GM18505 (cell line): Measurements from ENCODE around the gene SERPINF2.
"Not testable (repeated sequence)": the region's sequence is repeated elsewhere in the genome, so short reads cannot be mapped to it uniquely, and the experiment has no call there.

Experiments
- ATAC-seq: cut with Tn5 transposase; IDR thresholded peaks from one replicate; pipeline ENCODE4 v1.9.1; 2021; ENCODE audit not compliant: unreplicated experiment
- POLR2A ChIP-seq: IDR thresholded peaks from 4 replicates; pipeline ENCODE4 v1.6.1; 2011; ENCODE audit warnings: borderline replicate concordance; ENCODE audit not compliant: insufficient read depth, insufficient read length; ENCODE audit errors: extremely low read depth

The SERPINF2 gene

DNA sequence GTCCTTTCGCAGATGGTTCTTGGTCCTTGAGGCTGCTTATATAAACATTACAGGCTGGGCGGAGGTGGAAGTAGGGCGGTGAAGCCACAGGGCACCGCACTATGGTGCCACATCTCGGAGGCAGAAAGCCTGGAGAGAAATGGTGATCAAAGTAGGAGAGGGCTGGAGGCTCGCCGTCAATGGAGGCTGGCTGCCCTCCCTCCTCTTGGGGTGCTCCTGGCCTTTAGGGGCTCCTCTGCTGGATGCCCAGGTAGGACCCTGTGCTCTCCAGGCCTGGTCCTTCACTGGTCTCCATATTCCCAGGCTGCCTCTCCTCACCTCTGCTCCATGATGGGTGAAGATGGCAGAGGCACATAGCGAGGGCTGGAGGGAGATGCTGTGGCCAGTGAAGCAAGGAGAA is 30.4 kb upstream of the SERPINF2 start:
- no peak for ATAC-seq
- no peak for TF ChIP-seq POLR2A

- TF ChIP-seq POLR2A = no peak
- no peak for ATAC-seq
These were observed 29.4 kb upstream of the SERPINF2 start for GRCh38 chr17:1713160-1713877.

GRCh38 chr17:1713878-1714426 is 28.7 kb upstream of the SERPINF2 start:
- no peak for TF ChIP-seq POLR2A
- no peak for ATAC-seq

- TF ChIP-seq POLR2A = no peak
- ATAC-seq = no peak
These were observed 28.2 kb upstream of the SERPINF2 start for GRCh38 chr17:1714427-1714979.

GRCh38 chr17:1714980-1715802 is 27.5 kb upstream of the SERPINF2 start:
- no peak for ATAC-seq
- no peak for TF ChIP-seq POLR2A

DNA sequence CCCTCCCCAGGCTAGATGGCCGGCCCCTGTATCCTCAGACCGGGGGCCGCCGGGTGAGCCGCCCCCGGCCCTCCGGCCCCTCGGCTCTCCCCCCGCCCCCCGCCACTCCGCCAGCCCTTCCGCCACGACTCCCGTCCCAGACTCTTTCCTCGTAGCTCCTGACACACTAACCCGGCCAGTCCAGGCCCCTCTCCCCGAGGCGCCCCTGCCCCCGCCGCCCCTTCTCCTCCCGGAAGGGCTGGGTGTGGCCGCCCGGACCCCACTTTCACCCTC is 26.9 kb upstream of the SERPINF2 start:
- ATAC-seq = peak; percentile 0
- no peak for TF ChIP-seq POLR2A

GRCh38 chr17:1716076-1716911 is 26.4 kb upstream of the SERPINF2 start:
- peak; percentile 95 for TF ChIP-seq POLR2A
- peak; percentile 83 for ATAC-seq

DNA sequence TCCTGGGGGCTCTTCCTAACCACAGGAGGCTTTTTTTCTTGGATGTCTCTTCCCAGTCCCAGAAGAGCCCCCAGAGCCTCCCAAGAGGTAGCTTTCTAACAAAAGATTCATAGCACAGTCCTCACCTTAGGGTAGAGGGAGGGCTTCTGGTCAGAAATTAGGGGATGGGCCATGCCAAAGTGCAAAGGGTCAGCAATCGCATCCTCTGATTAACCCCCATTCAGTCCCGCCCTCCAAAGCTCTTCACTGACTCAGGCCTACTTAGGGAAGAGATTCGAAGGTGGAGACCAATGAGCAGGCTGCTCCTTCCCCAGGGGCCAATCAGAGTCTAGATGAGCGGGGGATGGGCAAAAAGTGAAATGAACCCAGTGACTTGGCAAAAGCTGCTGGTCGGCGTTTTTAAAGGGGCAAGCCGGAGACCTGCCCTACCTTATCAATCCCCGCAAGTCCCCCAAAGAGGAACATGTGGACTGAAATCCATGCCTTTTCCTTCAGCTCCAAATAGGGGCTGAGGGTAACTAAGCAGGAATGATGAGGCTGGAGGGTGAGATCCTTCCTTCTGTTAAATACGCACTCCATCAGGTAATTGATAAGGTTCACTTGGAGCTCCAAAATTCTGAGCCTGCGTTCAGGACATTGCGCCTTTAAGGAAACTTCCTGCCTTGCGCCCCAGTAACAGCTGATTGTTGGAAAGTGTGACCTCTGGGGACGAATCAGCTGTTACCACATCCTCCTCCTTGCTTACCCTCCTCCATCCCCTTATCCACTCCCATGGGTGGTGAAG is 25.6 kb upstream of the SERPINF2 start:
- ATAC-seq = peak; percentile 30
- TF ChIP-seq POLR2A = peak; percentile 74

GRCh38 chr17:1718362-1719165 is 24.1 kb upstream of the SERPINF2 start:
- no peak for ATAC-seq
- no peak for TF ChIP-seq POLR2A

DNA sequence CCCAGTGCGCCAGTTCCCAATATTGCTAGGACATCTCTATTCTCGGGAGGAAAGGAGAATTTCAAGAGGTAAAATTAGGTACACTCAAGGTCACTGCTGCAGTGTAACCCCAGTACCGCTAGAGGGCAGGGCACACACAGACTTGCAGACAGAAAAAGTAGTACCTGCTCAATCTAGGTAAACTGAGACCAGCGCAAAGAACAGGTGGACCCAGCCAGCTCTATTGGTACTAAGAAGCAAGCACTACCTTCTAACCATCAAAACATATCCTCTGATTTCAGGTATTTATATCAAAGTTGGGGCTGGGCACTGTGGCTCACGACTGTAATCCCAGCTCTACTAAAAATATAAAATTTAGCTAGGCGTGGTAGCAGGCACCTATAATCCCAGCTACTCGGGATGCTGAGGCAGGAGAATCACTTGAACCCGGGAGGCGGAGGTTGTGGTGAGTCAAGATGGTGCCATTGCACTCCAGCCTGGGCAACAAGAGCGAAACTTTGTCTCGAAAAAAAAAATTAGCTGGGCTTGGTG is 21.8 kb upstream of the SERPINF2 start:
- TF ChIP-seq POLR2A = no peak
- ATAC-seq = no peak

DNA sequence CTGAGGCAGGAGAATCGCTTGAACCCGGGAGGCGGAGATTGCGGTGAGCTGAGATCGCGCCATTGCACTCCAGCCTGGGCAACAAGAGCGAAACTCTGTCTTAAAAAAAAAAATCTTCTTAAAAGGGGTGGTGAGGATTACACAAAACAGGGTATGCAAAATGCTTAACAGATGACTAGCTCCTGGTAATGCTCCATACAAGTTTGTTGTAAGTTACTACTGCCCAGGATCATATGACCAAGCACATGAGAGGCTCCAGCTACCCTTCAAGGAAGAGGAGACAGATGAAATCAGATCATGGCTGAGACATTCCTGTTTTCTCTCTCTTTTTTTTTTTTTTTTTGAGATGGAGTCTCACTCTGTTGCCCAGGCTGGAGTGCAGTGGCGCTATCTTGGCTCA is 20.6 kb upstream of the SERPINF2 start:
- not testable (repeated sequence) for ATAC-seq

GRCh38 chr17:1724351-1724868 is 18.3 kb upstream of the SERPINF2 start, which contains the start of gene WDR81:
Gene WDR81 (plus strand): TSS chr17:1724704. CDS start chr17:1724960, 256 bp downstream.
- peak; percentile 56 for ATAC-seq
- peak; percentile 62 for TF ChIP-seq POLR2A
